C1 segment of cervical spinal cord (tissue), 14 donors: Measurements from ENCODE around the gene IGFL1.
"Not testable (repeated sequence)": the region's sequence is repeated elsewhere in the genome, so short reads cannot be mapped to it uniquely, and the experiment has no call there.

Experiments
- DNase-seq, 14 donors: peaks; one replicate each; lab custom pipeline; 2025; lab: John Stamatoyannopoulos, UW

Gene IGFL1

DNA sequence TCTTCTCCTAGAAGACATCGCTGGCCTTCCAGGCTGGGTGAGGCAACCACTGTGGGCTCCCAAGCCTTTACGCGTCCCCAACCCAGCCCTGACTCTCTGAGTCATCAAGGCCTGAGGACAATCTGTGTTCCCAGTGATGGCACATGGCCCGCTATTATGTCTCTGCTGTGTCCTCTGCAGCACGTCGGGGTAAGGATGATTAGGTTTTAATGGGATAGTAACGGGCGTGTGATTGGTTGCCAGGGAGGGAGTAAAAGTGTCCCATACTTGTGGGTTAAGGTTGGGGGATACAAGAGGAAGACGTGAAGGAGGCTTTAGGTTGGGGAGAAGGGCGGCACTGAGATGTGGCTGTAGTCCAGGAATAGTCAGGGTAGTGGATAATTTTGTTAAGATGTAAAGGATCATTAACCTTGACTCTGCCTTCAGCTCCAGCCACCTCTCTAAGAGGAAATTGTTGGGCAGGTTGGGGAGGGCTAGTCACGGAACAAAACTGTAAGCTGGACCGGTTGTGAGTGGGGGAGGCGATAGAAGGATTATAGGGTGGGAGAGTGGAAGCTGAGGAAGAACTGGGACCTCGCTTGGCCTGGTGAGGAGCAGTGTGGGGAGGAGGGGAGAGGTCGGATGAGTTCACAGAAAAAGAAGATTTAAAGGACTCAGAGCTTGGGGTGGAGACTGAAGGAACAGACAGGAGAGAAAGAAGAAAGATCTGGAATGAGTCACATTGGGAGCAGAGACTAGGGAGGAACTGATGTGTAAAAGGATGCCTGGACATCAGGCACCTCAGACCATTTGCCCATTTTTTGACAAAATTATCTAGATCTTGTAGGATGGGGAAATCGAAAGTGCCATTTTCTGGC is 27.9 kb upstream of the IGFL1 start:
- peak in 4 of 14 donors; percentile 4 to 57 (median 21) for DNase-seq

GRCh38 chr19:46202426-46202825 is 27.1 kb upstream of the IGFL1 start:
- no peak for DNase-seq

DNA sequence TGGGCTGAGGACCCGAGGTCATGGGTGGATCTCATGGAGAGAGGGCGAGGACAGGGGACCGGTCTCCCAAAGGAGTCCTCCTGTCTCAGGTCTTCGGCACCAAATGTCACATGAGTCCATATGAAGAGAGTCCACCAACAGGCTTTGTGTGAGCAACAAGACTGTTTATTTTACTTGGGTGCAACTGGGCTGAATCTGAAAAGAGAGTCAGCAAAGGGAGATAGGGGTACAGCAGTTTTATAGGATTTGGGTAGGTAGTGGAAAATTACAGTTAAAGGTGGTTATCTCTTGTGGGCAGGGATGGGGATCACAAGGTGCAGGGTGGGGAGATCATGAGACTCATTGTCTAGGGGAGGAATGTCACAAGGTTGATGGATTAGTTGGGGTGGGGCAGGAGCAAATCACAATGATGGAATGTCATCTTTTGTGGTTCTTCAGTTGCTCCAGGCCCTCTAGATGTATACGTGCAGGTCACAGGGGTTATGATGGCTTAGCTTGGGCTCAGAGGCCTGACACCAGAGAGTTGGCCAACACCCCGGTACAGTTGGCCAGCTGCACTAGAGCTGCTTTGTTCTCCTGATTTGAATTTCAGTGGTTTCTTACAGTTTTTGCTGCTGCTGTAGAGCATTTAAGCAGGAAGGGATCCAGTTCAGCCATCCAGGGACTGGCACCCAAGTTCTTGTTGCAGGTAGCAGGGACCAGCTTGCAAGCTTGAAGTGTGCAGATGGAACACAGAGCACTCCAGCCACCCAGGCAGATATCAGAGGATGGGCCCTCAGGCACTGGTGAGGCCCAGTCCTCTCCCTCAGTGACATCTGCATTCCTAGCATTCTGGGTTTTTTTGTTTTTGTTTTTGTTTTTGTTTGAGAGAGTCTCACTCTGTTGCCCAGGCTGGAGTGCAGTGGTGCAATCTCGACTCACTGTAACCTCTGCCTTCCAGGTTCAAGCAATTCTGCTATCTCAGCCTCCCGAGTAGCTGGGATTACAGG is 26.4 kb upstream of the IGFL1 start:
- DNase-seq: peak in 1 of 14 donors; percentile 3

DNA sequence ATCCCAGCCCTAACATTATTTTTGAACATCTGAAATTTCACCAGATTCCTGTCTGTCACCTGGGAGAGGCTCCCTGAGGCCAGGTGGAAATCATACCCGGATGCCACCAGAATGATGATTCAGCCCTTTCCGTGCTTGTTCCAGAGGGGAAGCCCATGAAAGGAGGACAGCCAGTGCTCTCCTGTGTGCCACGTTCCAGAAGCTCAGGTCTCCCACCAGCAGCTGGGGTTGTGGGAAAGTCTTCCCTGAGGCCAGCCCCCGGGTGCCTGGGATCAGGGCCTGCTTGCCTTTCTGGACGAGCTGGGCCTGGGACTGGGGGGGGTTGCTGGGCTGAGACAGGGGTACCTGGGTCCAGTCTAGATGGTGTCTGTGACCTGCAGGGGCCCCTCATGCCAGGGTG is 25.5 kb upstream of the IGFL1 start:
- DNase-seq: no peak

GRCh38 chr19:46205183-46205984 is 24.2 kb upstream of the IGFL1 start:
- DNase-seq: no peak

DNA sequence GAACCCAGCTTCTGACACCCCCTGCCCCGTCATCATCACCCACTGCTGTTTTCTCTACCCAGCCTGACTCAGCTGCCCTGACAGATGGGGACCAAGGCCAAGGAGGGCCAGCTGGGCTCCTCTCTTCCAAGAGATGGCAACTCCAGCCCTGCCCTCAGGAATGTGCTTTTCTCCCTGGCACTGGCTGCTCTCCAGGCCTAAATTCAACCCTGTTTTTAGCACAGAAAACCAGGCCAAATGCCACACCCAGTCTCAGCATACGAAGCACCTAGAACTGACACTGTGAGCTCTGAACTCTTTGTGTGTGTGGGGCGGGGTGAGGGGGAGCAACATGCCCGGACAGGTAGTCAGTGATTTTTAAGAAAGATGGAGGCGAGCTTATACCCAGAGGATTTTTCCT is 23.4 kb upstream of the IGFL1 start:
- no peak for DNase-seq

DNA sequence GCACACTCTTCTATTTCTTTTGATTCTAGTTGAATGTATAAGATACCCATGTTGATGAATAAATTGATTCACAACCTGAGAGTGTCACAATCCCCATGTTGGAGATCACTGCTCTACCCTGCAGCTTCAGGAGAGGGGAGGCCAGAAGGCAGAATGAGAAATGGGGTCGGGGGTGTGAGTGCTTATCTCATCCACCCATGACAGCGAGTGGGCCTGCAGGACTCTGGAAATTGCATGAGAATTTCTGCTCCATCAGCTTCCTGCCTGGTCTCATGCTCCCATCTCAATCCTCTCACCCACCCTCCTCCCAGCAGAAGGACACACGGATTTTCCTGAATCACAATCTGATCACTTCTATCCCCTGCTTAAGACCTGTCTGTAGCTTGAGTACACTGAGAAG is 22.9 kb upstream of the IGFL1 start:
- DNase-seq: no peak

DNA sequence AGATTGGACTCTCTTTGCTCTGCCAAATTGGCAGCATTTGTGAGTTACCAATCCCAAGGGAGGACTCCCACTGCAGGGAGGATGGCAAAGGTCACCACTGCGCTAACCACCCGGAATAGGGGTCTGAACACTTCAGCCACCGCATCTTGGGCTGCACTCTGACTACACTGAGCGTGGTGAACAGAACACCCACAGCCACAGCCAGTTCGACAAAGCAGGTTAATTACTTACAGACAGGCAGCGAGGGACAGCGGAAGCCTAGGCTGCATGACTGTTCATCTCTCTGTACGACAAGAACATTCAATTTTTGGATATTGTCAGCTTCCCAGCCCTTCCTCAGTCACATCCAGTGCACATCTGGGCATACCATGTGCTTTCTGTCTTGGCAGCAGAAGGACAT is 21.7 kb upstream of the IGFL1 start:
- DNase-seq: not testable (repeated sequence)

- no peak for DNase-seq
Observed at GRCh38 chr19:46209051-46209450, 20.5 kb upstream of the IGFL1 start.

DNA sequence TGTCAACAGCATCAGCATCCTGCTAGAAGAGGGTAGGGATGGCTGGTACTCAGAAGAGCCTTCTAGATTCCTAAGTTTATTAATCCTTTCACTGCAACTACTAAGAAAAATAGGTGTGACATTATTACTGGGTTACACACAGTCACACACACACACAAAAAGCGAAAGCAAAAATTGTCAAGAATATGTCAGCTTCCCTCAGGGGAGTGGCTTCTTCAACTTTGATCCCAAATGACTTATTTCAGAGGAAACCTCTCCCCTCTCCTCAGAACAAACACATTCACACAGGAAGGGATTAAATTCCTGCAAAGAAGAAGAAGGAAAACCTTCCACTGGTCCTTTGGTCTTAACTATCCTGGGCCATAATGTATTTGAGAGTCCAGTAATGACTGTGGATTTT is 20.1 kb upstream of the IGFL1 start:
- DNase-seq: no peak

DNA sequence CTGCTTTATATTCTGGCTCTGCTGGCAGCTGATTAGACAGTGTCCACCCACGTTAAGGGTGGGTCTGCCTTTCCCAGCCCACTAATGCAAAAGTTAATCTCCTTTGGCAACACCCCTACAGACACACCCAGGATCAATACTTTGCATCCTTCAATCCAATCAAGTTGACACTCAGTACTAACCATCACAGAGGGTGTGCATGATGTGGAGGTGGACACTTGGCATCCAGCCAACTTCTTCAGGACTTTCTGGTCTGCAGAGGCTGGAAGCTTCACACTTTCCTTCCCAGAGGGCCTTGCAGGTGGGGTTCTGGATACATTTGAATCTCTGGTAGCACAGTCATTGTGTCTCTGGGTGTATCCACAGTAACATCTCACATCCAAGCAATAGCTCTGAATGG is 18.9 kb upstream of the IGFL1 start:
- no peak for DNase-seq

DNA sequence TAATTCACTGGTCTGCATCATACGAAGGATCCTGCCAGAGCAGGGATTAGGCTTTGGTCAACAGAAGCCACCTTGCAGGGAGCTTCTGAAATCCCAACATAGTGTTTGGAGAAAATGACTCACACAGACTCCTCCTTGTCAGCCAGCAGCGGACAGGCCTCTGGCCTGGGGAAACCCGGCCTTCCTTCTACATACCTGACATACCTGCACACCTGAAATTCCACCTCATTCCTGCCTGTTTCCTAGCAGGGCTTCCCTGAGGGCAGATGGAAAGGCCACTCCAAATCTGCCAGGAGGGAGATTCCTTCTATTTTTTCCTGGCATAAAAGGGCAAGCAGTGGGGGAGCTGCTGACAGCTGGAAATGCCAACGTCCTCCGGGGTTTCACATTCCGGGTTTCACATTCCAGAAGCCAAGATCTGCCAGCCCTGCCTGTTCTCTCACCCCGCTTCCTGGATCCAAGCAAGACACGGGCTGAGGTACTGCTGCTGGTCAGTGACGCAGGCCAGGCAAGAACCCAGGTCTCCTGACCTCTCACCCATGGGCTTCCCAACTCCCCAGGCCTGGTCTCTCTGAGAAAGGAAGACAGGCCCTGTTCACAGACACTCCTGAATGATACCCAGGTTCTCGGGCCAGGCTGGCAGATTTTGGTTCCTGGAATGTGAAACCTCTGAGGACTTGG is 18.2 kb upstream of the IGFL1 start:
- no peak for DNase-seq

DNA sequence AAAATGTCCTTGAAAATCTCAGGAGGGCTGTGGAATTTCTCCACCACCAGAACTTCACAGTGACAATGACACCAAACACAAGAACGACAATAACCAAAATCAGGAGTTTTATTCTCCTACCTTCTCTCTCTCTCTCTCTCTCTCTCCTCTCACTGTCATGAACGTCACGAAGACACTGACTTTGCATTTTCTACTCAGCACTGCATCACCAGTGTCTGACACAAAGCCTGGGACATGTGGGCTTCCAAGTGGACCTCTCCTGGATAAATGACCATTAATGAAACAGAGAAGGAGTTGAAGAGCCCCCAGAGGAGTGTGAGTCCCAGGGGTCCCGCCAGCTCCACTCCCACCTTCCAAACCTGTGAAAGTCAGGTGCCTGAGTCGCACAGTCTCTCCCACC is 16.9 kb upstream of the IGFL1 start:
- DNase-seq: not testable (repeated sequence)

- no peak for DNase-seq
Observed at GRCh38 chr19:46213156-46213555, 16.4 kb upstream of the IGFL1 start.

DNA sequence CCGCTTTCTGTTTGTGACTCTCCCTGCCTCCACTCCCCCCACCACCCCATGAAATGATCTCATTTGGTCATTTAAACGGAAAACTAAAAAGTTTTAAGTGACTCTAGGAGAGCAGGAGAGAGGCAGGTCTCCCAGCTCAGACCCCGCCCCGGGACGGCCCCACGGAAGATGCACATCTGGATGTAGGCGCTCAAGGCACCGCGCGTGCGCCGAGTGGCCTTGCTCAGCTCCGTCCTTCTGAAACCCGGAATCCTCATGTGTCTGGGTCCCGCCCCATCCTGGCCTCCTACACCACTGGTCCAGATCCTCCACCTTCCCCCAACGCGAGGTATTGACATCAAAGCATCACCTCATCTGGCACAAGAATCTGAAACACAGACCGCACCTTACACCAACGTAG is 15.7 kb upstream of the IGFL1 start:
- DNase-seq: no peak

DNA sequence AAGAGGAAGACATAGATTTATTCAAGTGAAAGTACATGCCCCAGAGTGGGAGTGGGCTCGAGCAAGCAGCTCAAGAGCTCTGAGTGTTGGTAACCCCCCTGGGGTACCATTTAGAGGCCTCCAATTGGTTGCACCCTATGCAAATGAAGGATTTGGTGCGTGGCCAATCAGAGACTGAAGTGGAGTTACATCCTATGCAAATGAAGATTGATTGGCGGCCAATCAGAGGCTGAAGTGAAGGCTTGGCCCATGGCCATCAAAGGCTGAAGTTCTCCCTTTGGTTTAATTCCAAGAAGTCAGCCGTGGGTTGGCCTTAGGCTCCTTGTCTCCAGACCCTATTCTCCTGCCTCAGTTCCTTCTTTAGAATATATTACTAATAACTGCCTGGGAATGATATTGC is 12.9 kb upstream of the IGFL1 start:
- no peak for DNase-seq

DNA sequence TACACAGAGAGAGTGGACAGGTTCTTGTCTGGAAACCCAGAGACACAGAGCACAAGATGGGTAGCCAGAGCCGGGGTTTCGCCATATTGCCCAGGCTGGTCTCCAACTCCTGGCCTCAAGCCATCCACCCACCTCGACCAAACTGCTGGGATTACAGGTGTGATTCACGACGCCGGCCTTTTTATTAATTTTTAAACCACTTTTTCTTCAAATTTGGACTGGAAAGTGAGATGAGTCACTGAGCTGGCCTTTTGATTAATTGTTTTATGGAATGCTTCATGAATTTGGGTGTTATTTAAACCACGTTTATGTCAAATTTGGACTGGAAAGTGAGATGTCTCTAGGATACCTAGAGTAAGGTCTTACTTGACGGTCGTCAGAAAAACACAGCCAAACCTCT is 12.1 kb upstream of the IGFL1 start:
- no peak for DNase-seq

GRCh38 chr19:46218160-46218559 is 11.4 kb upstream of the IGFL1 start:
- no peak for DNase-seq

DNA sequence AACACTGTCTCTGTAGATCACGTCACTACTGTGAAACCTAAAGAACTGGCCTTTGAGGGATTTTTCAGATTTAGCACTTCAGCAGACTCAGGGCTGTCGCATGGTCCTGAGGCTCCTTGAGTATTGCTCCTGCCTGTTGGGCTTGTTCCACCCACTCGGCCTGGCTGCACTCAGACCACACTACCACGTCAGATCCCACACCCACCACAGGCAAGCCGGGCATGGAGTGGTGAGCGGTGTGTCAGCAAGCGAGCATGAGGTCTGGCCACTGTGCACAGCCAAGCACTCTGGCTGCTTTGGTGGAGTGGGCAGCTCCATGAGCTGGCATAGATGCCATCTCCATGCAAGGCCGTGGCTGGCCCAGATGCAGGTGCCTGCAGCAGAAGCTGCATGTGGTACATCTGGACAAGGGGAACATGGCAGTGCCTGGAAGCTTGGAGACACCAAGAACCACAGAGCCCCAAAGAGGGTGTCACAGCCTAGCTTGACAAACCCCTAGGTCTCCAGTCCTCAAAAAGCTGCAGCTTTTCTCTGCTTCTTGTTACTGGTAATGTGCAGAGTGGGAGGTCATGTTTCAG is 9.4 kb upstream of the IGFL1 start:
- no peak for DNase-seq

DNA sequence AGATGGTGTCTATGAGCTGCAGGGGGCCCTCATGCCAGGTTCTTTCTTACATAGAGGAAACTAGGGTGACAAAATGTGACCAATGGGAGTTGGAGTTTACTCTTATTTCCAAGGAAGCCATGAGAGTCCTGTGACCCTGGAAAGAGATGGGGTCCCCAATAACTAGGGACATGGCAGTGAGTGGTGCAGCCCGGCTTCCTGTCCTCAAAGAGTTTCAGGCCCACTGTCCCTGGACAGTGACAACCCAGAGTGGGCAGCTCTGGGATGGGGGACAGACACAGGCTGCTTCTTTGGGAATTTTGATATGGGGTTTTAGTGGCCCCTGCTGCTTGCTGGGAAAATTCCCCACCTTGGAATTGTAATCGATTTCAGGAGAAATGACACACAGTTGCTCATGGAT is 8.4 kb upstream of the IGFL1 start:
- no peak for DNase-seq
